GM12872 (cell line): ENCODE measurements around the gene DPH7.

ENCODE experiments used
- TF ChIP-seq, protein P1 (sequence below): IDR thresholded peaks from 3 replicates; pipeline ENCODE4 v1.5.1; 2011; ENCODE audit warnings: low read depth, mild to moderate bottlenecking, low read length, moderate library complexity; ENCODE audit not compliant: insufficient read depth

The DPH7 gene

DNA sequence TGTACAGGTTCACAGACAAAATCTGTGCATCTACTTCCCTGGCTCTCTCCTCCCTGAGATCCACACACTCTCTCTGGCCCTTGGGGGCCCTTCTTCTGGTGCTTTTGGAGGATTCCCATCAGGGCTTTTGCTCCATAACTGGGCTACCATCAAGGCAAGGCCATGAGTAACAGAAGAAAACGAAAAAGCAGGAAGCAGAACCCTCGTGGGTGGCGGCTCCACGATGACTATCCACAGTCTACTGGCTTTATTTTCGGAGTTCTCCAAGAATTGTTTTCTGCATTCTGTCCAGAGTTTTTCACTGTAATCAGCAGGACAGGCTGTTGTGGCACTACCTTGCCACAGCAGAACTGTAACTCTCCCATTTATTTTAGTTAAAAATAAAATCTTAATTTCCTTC is 48.4 kb downstream of the DPH7 start:
- TF ChIP-seq, protein P1, sequence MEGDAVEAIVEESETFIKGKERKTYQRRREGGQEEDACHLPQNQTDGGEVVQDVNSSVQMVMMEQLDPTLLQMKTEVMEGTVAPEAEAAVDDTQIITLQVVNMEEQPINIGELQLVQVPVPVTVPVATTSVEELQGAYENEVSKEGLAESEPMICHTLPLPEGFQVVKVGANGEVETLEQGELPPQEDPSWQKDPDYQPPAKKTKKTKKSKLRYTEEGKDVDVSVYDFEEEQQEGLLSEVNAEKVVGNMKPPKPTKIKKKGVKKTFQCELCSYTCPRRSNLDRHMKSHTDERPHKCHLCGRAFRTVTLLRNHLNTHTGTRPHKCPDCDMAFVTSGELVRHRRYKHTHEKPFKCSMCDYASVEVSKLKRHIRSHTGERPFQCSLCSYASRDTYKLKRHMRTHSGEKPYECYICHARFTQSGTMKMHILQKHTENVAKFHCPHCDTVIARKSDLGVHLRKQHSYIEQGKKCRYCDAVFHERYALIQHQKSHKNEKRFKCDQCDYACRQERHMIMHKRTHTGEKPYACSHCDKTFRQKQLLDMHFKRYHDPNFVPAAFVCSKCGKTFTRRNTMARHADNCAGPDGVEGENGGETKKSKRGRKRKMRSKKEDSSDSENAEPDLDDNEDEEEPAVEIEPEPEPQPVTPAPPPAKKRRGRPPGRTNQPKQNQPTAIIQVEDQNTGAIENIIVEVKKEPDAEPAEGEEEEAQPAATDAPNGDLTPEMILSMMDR, result no peak

DNA sequence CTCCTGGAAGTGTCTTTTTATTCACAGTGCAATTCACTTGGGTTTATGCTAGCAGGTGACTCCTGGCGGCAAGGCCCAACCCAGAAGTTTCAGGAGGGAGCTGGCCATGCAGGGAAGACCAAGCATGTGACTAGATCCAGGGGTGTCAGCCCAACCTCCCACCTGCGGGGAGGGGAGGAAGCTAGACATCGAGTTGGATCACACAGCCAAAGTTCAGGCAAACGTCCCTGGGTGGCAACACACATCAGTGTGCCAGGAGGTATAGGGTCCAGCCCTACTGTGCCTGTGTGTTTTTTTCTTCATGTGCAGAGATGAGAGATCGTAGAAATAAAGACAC is 53.8 kb downstream of the DPH7 start:
- TF ChIP-seq, protein P1, result no peak

- TF ChIP-seq, protein P1, result no peak
Measured at GRCh38 chr9:137524161-137524980, 54.4 kb downstream of the DPH7 start.

DNA sequence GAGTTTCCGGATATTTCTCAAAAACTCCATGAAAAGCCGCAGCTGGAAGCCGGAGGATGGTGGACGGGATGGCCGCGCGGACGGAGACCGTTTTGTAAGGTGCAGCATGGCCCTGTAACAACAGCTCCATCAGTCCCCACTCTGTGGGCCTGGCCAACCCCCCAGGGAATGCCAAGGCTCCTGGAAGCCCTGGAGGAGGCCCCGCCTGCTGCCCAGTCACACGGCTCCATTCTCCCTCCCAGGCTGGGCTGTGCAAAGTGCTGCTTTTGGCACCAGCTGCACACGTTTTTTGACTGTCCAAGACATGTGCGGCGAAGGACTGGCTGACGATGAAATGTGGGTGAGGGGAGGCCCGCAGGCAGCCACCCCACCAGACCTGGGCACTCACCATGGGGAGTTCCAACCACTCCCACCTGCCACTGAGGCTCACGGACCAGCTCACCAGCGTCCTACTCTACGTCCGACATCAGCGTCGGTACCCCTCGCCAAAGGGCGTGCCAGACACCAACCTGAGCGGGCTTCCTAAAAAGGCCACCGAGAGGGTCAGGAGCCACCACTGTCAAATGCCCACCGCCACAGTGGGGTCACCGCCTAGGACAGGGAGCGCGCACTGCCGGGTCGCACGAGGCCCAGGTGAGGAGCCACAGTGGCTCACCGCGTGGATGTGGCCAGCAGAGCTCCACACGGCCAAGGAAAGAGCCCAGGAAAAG is 55.8 kb downstream of the DPH7 start:
- TF ChIP-seq, protein P1, result no peak

DNA sequence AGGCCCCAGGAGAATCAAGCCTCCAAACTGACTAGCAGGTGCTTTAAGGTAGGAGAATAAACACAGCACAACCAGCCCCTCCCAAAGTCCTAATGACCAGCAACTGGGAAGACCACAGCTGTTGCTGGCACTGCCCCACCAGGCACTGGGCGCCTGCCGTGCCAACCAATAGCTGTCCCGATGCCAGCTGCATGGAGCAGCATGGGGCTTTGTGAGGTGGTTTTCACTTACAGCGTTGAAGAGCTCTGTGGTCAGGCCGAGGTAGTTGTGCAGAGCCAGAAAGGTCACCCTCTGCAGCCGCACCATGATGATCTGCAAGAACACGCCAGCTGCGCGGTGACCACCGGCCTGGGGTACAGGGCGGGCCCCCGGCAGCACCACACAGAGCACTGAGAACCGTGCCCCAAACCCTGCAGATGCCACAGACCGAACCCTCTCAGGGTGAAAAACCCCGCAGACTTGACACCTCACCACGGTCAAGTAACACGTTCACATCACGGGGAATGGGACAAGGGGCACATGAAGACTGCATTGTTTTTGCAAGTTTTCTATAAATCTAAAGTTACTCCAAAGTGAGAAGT is 57.2 kb downstream of the DPH7 start:
- TF ChIP-seq, protein P1, result no peak

GRCh38 chr9:137520614-137521404 is 57.9 kb downstream of the DPH7 start:
- TF ChIP-seq, protein P1, result no peak

DNA sequence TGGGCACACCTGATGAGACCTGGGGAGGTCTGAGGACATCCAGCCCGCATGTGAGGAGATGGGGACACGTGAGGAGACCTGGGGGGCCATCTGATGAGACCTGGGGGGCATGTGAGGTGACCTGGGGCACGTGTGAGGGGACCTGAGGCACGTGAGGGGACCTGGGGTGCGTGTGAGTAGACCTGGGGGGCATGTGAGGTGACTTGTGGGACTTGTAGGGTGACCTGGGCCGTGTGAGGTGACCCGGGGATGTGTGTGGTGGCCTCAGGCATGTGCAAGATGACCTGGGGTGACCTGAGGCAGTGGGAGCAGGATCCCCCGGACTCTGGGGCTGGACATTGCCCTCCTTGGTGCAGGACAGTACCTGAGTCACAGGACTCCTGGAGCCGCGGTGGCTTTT is 59.2 kb downstream of the DPH7 start:
- TF ChIP-seq, protein P1, result no peak
